GM18858 (cell line): Measurements from ENCODE around the gene SOX14.

Experiments
- ATAC-seq: cut with Tn5 transposase; IDR thresholded peaks from one replicate; pipeline ENCODE4 v1.9.1; 2021; ENCODE audit not compliant: unreplicated experiment

Gene SOX14

DNA sequence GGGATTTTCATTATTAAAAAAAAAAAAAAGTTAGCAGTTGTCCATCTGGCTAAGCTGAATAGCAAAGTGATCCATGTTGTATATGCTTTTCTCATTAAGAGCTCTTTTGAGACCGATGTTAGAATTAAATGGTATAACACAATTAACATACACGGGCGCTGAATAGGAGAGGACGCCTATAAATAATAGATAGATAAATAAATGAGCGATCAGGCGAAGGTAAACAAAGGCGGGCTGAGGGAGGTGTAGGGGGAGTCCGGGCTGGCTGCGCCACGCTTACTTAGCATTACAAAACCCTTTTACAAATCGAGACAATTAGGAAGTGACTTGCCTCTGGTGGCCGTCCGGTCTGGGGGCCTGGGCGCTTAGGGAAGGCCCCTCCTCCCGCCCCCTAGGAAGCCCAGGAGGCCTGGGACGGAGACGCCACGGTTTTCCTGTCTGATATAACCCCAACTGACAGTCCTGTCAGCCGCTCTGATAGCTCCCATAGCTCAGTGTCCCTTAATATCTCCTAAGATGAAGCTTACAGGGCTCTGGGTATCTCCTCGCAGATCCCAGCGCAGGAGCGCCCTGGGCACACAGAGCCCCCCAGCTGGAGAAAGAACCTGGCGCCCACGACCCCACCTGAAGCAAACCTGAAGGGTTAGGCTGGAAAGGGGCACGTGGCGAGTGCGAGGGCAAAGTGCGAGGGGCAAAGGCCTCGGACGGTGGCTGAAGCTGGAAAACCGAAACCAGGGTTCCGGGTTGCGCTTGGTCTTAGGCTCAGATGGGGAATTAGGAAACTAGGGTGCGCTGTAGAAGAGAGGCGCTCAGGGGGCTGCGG is 3.6 kb downstream of the SOX14 start:
- ATAC-seq, result no peak

DNA sequence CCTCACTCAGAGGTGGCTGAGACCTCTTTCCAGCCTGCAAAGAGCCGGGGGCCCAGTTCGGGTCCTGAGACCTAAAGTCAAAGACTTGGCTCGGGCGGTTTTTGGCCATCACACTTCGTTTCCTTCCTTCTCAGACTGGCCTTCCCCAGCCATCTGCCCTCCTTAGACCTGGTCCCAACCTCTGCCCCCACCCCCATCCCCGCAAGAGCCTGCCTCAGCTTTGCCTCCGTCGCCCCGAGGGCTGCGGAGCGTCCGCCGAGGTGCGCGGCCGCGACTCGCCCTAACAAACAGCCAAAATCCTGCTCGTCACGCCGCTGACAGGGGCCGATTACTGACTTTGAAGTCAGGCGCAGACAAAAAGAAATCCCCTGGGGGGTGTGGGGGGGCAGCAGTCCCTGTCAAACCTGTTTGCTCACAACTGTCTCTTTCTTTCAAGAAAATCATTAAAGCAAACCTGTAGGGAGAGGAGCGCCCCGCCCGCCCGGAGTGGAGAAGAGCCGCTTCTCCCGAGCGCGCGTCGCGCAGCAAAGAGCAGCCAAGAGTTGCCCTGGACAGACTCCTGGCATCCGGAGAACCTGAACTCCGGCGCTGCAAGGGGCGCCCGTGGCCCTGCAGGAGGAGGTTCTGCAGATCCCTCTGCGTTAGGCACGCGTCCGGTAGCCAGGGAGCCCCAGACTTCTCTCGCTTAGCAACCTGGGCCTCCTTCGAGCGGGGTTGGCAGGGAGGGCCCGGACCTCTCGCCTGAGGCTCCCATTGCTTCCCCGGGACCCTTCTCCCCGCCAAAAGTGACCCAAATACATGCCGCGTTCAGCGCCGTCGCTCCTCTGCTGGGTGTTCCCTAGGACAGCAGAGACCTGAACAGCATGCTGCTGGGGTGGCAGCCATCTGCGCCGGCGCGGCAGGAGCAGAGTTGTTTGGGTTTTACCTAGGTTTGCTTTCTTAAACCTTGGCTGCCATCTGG is 4.5 kb downstream of the SOX14 start:
- no peak for ATAC-seq

DNA sequence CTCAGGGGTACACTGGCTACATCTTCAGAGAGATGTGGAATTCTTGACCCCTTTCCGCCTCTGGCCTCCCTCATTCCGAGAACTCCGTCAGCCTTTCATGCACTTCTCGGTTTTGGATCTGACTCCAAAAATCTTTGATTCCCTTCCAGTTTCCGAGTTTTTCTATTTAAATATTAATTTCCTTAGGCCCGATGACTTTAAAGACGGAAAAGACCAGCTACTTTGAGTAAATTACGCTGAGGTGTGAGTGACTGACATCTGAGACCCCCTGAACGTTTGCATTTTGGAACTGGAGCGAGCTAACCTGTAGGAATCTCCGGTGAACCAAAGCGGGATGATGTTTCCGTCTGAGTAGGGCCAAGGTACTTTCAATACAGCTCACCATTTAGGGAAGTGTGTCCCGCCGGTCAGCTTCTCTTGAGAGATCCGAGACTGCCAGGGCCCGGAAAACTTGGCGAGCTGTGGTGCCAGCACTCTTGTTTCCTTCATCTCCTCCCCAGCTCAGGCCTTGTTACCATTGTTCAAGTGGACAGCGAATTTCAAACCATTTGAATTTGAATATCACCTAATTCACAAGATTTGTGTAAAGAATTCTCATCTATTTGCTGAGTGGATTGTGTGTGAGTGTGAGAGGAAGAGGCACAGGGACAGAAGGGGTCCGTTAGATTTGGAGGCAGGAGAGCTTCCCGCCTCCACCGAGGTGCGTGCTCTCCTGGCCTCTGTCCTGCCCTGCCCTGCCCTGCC is 5.4 kb downstream of the SOX14 start:
- no peak for ATAC-seq

DNA sequence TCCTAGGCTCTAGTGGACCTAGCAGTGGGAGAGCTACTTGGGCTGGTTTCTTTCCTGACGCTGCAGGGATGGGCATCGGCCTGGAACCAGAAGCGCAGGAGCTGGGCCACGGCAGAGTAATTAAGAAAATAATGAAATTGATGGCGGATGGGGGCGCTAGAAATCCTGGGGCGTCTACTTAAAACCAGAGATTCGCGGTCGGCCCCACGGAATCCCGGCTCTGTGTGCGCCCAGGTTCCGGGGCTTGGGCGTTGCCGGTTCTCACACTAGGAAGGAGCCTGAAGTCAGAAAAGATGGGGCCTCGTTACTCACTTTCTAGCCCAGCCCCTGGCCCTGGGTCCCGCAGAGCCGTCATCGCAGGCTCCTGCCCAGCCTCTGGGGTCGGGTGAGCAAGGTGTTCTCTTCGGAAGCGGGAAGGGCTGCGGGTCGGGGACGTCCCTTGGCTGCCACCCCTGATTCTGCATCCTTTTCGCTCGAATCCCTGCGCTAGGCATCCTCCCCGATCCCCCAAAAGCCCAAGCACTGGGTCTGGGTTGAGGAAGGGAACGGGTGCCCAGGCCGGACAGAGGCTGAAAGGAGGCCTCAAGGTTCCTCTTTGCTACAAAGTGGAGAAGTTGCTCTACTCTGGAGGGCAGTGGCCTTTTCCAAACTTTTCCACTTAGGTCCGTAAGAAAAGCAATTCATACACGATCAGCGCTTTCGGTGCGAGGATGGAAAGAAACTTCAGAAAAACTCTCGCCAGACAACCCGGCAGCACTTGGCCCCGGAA is 6.1 kb downstream of the SOX14 start:
- ATAC-seq, result no peak

DNA sequence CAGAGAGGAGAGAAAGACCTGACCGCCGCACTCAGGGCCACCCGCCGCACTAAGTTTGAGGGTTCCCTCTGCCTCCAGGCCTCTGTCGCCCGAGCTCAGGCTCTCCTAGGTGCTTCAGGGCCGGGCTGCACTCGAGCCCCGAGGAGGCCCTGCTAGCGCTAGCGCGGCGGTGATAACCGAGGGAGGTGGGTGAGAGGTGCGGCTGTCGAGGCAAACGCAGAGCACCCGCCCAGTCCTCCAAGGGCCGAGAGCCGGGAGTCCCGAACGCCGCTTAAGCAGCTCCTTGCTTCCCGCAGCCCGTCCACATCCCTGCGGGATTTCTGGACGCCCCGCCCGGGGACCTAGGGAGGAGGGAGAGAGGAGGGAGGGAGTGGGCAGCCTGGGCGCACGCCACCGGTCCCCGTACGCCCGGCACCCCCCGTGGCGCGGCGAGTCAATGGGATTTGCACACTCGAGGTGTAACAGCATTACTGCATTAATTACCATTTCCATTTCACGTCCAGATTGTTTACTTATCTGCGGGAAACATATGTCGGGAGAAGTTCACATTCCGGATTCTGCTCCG is 6.8 kb downstream of the SOX14 start:
- ATAC-seq, result no peak

DNA sequence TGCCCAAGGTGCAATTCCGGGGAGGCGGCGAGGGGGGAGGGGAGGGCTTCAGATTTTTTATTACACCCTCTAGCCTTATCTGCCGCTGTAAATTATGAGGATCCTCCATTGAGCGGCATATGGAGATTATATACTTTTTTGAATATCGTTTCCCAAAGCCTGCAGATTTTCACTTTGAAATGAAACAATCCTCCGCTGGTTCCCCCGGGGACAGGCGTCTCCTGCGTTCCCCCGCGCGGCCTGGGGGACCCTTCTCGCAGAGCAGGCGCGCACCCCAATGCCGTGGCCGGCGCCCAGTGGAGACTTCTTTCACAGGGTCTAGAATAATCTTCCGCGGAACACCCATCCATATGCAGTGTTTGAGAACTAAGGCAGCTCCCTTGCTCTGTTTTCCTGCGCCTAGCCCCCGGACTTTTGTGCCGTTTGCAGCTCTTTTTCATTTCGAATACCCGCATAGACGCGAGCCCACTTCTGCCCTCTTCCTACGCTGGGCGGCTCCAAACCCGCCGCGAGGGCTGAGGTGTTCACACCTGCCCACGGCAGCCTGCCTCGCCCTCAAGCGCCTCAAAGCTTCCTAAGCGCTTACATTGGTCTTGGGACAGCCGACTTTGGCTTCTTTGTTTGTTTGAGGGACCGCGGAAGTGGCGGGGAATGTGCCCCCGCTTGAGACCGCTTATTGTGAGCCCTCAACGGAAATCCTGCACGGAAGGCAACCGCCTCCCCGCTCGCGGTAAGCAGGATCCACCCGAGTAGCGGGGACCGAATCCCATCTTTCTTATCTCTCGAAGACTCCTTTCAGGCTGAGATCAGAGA is 7.5 kb downstream of the SOX14 start:
- ATAC-seq, result no peak

DNA sequence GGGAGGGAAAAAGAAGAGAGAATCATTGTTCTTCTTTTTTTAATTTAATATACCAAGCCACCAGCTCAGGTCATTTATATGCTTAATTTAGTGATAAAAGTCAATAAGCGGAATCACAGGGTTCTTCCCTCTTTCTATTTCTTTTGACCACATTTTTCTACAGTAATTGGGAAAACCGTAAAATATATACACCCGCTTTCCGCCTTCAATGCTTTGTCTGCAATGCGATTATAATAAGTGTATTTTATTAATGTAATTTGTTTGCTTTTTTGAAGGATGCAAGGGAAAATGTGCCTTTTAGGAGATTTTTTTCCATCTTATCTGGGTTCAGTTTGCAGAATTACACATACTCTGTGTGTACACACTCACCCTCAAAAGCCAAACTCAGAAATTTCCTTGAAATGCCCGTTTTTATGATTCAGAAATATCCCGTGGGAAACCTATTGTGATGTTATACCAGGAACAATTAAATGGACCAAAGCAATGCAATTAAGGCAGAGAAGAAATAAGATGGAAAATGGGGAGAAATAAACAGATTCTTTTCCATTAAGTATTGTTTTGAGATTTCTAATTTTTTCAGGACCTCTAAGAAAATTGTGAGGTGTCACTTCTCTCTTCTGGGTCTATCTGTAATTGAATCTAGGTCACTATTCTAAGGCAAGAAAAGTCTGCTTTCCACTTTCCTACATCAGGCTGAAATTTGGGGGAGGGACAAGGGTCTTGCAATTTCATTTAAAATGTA is 8.3 kb downstream of the SOX14 start:
- ATAC-seq, result no peak

DNA sequence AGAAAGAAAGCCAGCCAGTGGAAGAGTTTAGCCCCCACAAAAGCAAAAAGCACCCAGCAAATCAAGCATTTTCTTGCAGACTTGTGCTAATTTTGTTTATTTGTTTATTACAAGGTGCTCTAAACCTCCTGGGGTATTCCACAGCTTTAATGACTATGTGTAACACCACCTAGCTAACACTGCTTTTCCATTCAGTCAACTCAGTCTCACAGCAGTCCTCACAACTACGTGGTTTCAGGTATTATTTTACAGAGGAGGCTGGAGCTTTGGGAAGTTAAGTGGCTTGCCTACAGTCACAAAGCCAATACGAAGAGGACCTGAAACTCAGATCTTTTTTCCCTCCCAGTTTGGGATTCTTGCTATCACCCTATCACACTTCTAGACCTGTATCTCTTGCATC is 14.8 kb downstream of the SOX14 start:
- no peak for ATAC-seq

DNA sequence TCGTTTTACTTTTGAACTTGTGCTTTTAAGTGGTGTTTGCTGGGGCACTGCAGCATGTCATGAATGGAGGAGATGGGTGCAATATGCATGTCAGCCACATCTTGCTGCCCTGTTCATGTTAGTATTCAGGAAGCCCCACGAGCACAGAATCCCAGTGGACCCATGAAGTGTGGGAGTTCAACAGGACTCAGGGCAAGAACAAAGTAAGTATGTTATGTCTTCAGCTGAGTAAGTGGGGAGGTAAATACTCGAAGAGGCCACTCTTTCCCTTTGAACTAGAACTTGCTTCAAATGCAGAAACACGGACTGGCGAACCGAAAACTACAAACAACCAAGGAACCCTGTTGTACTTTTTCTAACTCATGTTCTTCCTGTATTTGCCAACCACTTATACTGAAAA is 23.4 kb downstream of the SOX14 start:
- ATAC-seq, result no peak

DNA sequence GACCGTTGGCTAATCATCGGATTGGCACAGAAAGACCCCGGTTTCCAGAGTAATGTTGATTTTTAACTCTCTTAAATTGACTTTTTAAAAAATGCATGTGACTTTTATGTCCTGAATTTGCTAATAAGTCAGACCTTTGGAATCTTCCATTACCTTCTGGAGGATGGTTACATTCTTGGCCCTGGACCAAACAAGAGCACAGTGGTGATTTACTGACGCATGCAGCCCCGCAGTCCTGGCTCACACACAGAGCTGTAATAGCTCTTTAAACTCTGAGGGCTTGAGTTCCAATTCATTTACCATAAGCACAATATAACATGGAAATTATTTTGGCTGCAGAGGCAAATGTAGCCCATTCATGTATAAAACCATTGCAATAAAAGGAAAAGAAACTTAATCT is 25.1 kb downstream of the SOX14 start:
- no peak for ATAC-seq

DNA sequence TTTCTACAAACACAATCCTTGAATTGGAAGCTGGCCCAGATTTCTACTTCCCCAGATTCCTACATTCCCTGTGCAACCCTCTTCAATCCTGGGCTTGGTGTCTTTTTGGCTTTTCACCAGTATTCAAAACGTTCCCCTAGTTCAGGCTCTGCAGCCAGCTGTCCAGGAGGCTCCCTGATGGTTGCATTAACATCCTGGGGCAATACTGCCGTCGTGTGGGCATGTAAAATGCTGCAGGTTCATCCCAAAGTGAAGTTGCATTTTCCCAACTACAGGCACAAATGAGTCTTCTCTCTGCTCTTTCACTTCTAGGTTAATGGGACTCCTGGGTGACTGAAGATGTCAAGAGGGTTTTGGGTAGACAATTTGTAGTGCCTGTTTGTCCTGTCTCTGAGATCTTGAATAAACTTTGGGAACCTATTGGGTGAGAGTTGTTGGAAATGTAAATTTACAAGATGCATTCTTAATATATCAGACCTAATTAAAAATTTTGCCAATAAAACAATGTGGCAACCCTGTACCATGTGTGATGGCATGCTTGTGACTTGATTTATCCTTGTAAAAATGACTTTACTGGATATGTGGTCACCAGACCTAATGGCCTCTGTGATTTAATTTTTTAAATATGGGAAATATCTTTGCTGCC is 28.6 kb downstream of the SOX14 start:
- no peak for ATAC-seq

DNA sequence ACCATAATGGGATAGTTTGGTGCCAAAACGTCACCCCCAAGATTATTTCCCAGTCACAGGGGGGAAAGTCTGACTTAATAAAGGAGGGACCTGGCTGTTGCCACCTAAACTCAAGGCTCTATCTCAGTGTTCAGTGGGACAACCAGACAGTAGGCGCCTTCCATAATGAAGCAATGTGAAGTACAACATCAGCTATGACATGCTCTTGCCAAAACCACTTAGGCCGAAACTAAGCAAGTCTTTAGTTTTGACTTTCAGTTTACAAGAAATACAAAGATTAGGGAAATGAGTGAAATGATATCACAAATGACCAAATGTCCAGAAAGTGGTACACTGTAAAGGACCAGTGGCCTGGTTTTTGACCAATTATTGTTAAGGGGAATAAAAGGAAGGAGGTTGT is 32.9 kb downstream of the SOX14 start:
- no peak for ATAC-seq

DNA sequence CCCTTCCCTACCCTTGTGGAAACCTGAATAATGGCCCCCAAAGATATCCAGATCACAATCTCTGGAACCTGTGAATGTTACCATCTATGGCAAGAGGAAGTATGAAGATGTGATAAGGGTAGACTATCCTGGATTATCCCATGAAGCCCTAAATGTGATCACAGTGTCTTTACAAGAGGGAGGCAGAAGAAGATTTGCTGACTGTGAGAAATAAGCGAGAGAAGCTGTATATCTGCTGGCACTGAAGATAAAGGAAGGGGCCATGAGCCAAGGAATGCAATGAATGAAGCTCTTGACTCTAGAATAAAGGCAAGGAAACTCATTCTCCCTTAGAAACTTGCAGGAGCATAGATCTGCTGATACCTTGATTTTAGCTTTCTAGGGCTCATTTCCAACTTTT is 39.1 kb downstream of the SOX14 start:
- no peak for ATAC-seq

DNA sequence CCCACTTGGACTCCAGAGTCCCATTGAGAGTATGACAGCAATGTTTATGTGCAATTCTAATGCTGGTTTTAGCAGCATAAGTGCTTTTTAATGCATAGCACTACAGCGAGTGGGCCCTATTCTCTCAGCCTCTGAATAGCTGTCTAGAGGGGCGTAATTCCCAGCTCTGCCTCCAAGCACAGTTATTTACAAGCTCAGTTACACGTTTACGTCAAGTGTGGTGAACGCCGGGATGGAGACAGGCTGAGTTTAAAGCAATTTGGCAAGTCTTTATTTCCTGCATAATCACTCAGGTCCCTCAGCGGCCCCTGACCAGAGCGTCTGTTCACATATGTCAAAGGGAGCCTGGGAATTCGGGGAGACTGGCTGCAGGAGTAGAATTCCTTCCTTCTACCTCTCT is 43.9 kb downstream of the SOX14 start:
- no peak for ATAC-seq

DNA sequence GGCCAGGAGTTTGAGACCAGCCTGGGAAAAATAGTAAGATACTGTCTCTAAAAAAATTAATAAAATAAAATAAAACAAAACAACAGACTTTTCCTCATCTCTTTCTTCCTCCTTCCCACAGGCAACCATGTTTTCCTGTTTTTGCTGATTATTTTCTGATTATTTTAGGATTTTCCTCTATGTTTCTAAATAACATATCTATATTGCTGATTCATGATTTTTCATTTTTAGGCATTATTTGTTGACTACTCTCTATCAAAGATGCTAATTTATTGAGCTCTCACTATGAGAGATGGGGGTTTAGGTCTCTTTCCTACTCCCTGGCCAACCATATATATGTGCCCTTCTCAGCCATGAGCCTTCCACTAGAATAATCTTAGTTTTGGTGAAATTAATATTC is 45.4 kb downstream of the SOX14 start:
- no peak for ATAC-seq

DNA sequence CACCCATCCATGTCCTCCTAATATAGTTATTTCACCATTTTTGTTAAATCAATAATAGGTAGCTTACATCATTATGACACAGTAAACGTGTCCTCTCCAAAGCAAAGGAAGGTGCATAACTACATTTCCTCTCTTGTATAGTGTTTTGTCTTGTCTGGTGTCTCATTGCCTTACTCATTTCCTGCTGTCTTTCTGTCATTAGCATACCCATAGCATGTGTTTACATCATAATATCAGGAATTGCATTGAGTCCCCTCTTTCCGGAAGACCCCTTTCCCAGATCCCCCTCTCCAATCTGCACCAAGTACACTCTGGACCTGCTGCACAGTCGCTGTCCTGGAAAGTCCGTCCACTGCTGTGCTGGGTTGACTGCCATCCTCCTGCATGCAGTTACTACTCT is 47.9 kb downstream of the SOX14 start:
- ATAC-seq, result no peak

DNA sequence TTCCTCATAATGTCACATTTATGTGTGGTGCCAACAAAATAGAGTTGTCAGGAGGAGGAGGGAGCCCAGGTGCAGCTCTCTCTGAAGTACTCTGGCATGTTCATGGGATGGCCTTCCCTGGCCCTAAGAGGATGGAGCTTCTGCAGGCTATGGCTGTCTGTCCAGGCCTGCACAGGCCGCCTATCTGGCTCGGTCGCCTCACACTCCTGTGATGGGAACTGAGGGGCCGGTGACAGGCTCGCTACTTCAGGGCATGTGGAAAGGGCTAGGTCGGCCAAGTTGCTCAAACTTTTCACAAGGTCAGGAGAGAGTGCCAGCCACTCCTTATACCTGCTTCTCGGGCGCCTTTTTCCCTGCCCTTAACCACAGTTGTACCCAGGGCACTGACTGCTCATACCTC is 51.1 kb downstream of the SOX14 start:
- no peak for ATAC-seq
